ENCODE results near the gene PPP1R11.

PPP1R11 gene

DNA sequence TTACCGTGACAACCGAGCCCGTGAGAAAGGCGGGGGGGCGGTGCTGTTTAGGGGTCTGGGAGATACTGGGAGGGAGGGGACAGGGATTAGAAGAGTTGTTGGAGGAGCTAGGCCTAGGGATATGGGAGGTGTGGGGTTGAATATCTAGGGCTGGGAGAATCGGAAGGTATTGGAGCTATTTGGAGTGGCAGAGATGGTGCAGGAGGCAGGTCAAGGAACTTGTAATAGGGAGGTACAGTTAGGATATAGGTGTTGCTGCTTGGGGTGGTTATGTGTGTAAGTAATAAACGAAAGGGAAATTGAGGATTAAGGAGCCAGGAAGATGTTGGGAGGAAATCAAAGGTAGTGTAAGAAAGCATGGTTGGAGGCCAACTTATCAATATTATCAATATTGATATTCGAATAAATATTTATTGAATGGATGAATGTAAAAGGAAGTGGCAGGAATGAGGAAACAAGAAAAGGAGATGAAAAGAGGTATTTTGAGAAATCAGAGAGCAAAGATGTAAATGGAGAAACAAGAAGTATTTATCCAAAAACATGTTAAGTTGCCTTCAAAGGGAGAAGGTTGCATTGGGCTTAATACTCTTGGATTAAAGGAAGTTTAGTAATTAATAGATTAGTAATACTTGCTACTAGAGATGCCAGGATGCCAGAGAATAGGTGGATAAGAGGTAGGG lies 602 bp downstream of the PPP1R11 start:
- no peak for DNase-seq (ENCODE audit: low read depth in 1 of 2, low spot score in 1 of 2)
- in situ Hi-C loops (cut with HindIII; ENCODE audit: low pct_unique_long_range_greater_than_20kb, low sequenced_read_pairs), result no loop called here

DNA sequence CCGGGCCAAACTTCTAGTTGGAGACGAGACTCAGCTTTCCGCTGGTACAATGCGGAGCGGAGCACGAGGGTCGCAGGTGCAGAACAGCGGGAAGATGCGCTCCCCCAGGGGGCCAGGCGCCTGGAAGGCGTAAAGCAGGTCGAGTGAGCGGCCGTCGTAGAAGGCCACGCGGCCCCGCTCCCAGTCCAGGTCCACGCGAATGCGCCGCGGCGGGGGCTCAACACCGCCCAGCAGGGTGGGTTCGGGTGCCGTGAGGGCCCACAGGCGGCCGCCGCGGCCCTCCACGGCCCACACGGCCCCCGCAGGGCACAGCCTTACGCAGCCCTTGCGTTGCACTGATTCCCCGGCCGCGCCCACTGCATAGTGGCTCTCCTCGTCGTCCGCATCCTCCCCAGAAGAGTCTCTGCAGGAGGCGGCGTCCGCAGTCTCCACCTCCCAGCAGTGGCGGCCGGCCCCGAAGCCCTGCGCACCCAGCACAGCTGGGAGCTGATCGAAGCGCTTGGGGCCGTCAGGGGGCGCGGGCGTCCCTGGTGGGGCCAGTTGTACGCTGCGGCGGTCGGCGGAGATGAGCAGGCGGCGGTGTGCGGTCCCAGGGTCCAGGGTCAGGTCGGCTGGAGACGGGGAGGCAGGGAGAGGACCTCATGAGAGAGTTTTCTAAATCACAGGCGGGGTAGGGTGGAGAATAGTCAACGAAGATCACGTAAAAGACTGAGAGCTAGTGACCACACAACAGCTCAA lies 4.3 kb downstream of the PPP1R11 start:
- in situ Hi-C loops (cut with HindIII; ENCODE audit: low pct_unique_long_range_greater_than_20kb, low sequenced_read_pairs), result no loop called here
- no peak for DNase-seq (ENCODE audit: low read depth in 1 of 2, low spot score in 1 of 2)

More for the DNA sequence above, 602 bp downstream of the PPP1R11 start:
- no peak for TF ChIP-seq JUND (IDR thresholded peaks at IDR 0.05; ENCODE audit: low read depth)

DNA sequence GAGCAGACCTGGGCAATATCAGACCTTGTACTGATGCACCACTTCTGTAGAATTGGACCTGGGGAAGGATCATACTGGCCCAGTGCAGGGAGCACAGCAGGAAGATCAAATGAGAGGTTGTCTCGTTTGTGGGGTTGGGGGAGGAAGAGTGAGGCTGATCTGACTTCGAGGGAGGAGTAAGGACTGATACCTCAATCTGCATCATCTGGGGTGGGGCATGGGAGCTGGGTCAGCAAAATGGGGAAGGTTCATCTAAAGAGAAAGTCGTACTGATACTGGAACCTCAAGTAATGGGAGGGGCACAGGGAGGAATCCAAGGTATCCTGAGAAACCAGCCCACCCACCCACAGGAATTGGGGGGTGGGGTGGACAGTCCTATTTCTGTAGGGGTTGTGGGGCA lies 4.9 kb downstream of the PPP1R11 start:
- no peak for TF ChIP-seq JUND (IDR thresholded peaks at IDR 0.05; ENCODE audit: low read depth)
- in situ Hi-C loops (cut with HindIII; ENCODE audit: low pct_unique_long_range_greater_than_20kb, low sequenced_read_pairs), result no loop called here
- no peak for DNase-seq (ENCODE audit: low read depth in 1 of 2, low spot score in 1 of 2)

More for the DNA sequence above, 4.3 kb downstream of the PPP1R11 start:
- no peak for TF ChIP-seq JUND (IDR thresholded peaks at IDR 0.05; ENCODE audit: low read depth)

- TF ChIP-seq JUND (IDR thresholded peaks at IDR 0.05; ENCODE audit: low read depth), result no peak
- no peak for DNase-seq (ENCODE audit: low read depth in 1 of 2, low spot score in 1 of 2)
- in situ Hi-C loops (cut with HindIII; ENCODE audit: low pct_unique_long_range_greater_than_20kb, low sequenced_read_pairs), result no loop called here
Observed at GRCh38 chr6:30073489-30074235, 6.7 kb downstream of the PPP1R11 start.

- in situ Hi-C loops (cut with HindIII; ENCODE audit: low pct_unique_long_range_greater_than_20kb, low sequenced_read_pairs), result no loop called here
- peak in 1 of 2 experiments; percentile 40 for DNase-seq (ENCODE audit: low read depth in 1 of 2, low spot score in 1 of 2)
- no peak for TF ChIP-seq JUND (IDR thresholded peaks at IDR 0.05; ENCODE audit: low read depth)
Observed at GRCh38 chr6:30074331-30075093, 7.5 kb downstream of the PPP1R11 start.

- TF ChIP-seq JUND (IDR thresholded peaks at IDR 0.05; ENCODE audit: low read depth), result no peak
- no peak for DNase-seq (ENCODE audit: low read depth in 1 of 2, low spot score in 1 of 2)
- in situ Hi-C loops (cut with HindIII; ENCODE audit: low pct_unique_long_range_greater_than_20kb, low sequenced_read_pairs), result no loop called here
Observed at GRCh38 chr6:30075094-30075789, 8.2 kb downstream of the PPP1R11 start, which contains the start of gene RNF39. Gene RNF39, minus strand, starts transcription at chr6:30075769. Its CDS starts 184 bp downstream, at chr6:30075585.

- no peak for TF ChIP-seq JUND (IDR thresholded peaks at IDR 0.05; ENCODE audit: low read depth)
- in situ Hi-C loops (cut with HindIII; ENCODE audit: low pct_unique_long_range_greater_than_20kb, low sequenced_read_pairs), result no loop called here
- peak; percentile 74 to 90 for DNase-seq (ENCODE audit: low read depth in 1 of 2, low spot score in 1 of 2)
Observed at GRCh38 chr6:30075790-30076732, 9.1 kb downstream of the PPP1R11 start.

DNA sequence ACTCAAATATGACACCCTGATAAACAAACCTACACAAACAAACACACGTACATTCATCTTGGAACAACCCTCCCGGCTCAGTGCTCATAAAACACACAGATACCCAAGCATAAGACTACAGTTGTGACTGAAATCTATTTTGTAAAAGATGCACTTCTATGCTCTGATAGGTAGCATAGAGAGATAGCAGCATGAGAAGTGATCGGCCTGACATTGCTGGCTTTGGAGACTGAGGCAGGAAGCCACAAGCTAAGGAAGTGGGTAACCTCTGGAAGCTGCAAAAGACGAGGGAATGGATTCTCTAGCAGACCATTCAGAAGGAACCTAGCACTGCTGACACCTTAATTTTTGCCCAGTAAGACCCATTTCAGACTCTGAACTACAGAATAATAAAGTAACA lies 10.2 kb downstream of the PPP1R11 start:
- in situ Hi-C loops (cut with HindIII; ENCODE audit: low pct_unique_long_range_greater_than_20kb, low sequenced_read_pairs), result no loop called here
- no peak for DNase-seq (ENCODE audit: low read depth in 1 of 2, low spot score in 1 of 2)
- TF ChIP-seq JUND (IDR thresholded peaks at IDR 0.05; ENCODE audit: low read depth), result no peak

DNA sequence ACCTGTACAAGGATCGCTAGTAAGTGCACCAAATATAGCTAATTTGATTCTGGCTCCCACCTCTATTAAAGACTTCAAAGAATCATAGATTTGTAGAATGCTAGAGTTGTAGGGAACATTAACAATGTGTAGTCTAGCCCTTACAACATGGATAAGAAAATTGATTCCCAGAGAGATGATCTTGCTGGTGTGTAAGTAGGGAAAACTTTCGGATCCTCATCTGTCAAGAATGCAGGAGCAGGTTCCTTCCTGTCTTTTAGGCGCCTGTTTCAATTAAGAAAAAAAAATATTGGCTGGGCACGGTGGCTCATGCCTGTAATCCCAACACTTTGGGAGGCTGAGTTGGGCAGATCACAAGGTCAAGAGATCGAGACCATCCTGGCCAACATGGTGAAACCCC lies 20.9 kb downstream of the PPP1R11 start:
- no peak for TF ChIP-seq JUND (IDR thresholded peaks at IDR 0.05; ENCODE audit: low read depth)
- DNase-seq (ENCODE audit: low read depth in 1 of 2, low spot score in 1 of 2), result no peak
- in situ Hi-C loops (cut with HindIII; ENCODE audit: low pct_unique_long_range_greater_than_20kb, low sequenced_read_pairs), result no loop called here

DNA sequence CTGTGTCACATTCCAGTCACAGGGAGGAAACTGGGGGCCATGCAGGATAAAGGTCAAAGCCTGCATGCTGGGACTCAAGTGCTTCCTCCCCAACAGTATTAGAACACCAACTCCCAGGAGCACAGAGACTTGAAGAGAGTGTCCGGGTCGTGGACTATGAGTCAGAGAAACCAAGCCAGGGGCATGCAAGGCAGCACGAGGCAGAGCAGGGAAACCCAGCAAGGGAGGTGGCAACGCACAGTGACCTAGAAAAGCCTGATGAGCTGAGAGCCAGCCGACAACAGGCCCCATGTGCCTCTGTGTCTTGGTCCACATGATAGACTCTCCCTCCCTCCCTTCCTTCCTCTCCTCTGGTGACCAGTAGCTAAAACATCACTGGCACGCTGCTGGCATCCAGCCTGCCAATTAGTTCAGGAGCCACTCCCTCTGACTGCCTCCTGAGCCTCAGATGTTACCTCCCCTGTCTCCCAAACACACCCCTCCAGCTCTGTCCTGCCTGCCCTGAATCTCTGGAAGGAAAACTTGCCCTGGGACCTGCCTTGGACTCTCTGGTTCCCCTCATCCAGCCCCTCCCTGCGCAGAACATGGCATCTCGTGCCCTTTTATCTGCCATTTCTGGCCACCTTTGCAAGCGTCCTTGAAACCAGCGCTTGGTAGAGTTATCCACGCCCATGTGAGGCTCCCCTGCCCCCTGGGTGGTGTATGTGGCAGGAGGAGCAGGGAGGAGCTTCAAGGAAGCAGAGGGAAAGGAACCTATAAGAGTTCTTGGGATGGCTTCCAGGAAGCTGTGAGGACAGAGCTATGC lies 24.8 kb downstream of the PPP1R11 start:
- in situ Hi-C loops (cut with HindIII; ENCODE audit: low pct_unique_long_range_greater_than_20kb, low sequenced_read_pairs), result no loop called here
- peak in 1 of 2 experiments; percentile 89 for DNase-seq (ENCODE audit: low read depth in 1 of 2, low spot score in 1 of 2)
- no peak for TF ChIP-seq JUND (IDR thresholded peaks at IDR 0.05; ENCODE audit: low read depth)
